Measurements from ENCODE around the gene MTA2.
A peak's percentile ranks its signal among the peaks of the same experiment; 100 is the strongest.
"Not testable (repeated sequence)": the region's sequence is repeated elsewhere in the genome, so short reads cannot be mapped to it uniquely, and the experiment has no call there.

The MTA2 gene

DNA sequence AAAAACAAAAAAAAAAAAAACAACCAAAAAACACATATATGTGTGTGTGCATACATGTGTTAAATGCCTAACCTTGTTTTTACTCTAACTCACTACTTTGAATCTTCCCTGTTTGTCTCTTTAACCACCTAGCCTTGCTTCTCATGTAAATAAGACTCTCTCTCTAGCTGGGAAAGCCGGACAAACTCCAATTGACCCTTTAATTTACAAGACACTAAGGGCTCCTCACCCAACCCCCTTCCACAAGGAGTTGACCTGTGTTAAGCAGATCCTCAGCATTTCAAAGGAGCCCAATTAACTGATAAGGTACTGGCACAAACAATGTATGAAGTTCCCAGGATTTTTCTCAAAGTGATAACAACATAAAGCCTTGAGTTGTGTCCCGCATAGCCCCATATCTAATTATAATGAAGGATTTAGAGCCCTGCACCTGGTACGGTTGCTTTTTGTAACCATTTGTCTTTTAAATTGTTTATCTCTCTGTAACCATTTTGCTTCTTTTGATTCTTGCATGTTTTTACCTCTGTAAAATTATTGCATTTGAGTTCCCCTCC lies 39.9 kb downstream of the MTA2 start:
- H3K9me3 ChIP-seq (ENCODE audit: control extremely low read depth in 1 of 5, control insufficient read depth in 4 of 5, insufficient read depth in 2 of 5, low read depth in 1 of 5, low read length in 4 of 5); H3K4me3 ChIP-seq (ENCODE audit: control insufficient read depth in 1 of 7, extremely low read depth in 1 of 7, insufficient read depth in 4 of 7, low read depth in 2 of 7, low read length in 6 of 7); H3K27me3 ChIP-seq (replicated peaks in 2 of 5; ENCODE audit: control insufficient read depth in 4 of 5, insufficient read depth in 5 of 5, low read length in 4 of 5); DNase-seq: not testable (repeated sequence)
- Histone ChIP-seq H3K27ac (ENCODE audit: insufficient read depth in 1 of 2, low read depth in 1 of 2, low read length in 2 of 2, poor library complexity in 1 of 2, severe bottlenecking in 2 of 2) (peak overlapping the region in 1 of 2 experiments; percentile 5), H3K4me1 (ENCODE audit: control extremely low read depth in 1 of 4, control insufficient read depth in 4 of 4, insufficient read depth in 4 of 4, low read length in 3 of 4) (peaks cover 12 to 39% (median 36%) of the 10 kb centered on the region in 4 experiments), H3K36me3 (ENCODE audit: control insufficient read depth in 4 of 4, insufficient read depth in 4 of 4, low read length in 3 of 4) (peaks cover 24 to 72% (median 49%) of the 10 kb centered on the region in 4 experiments)
- POLR2A ChIA-PET = interaction anchor here (1.0 kb wide), 1 partner anchor 15 kb away, joined by 3 read pairs; the partner anchor contains the start of gene AHNAK
- CTCF ChIA-PET = interaction anchor here (1.0 to 19.4 kb wide), 6 partner anchors 9 to 167 kb away, joined by 4 to 283 read pairs (median 40); partner anchors contain the start of gene AHNAK
- WGBS (ENCODE audit: insufficient coverage) = 100% methylated on average over 2 of the region's 3 CpGs

GRCh38 chr11:62560566-62561103 lies 41.0 kb downstream of the MTA2 start:
- H3K4me1 ChIP-seq (ENCODE audit: control extremely low read depth in 1 of 4, control insufficient read depth in 4 of 4, insufficient read depth in 4 of 4, low read length in 3 of 4) = peaks cover 12 to 50% (median 46%) of the 10 kb centered on the region in 4 experiments
- DNase-seq = peak; percentile 89 to 93 (median 91)
- H3K9me3 ChIP-seq (ENCODE audit: control extremely low read depth in 1 of 5, control insufficient read depth in 4 of 5, insufficient read depth in 2 of 5, low read depth in 1 of 5, low read length in 4 of 5) = no peaks in the 10 kb centered on the region
- no peaks in the 10 kb centered on the region for H3K27me3 ChIP-seq (replicated peaks in 2 of 5; ENCODE audit: control insufficient read depth in 4 of 5, insufficient read depth in 5 of 5, low read length in 4 of 5)
- no peak overlapping the region for H3K4me3 ChIP-seq (ENCODE audit: control insufficient read depth in 1 of 7, extremely low read depth in 1 of 7, insufficient read depth in 4 of 7, low read depth in 2 of 7, low read length in 6 of 7)
- H3K36me3 ChIP-seq (ENCODE audit: control insufficient read depth in 4 of 4, insufficient read depth in 4 of 4, low read length in 3 of 4) = peaks cover 16 to 61% (median 39%) of the 10 kb centered on the region in 4 experiments
- WGBS (ENCODE audit: insufficient coverage) = 96% methylated on average over 2 of the region's 2 CpGs
- ChIA-PET POLR2A (interaction anchor here (1.0 to 1.4 kb wide), 3 partner anchors 14 to 164 kb away, joined by 3 to 4 read pairs (median 3); partner anchors contain the start of gene AHNAK), CTCF (interaction anchor here (0.5 to 19.4 kb wide), 25 partner anchors 7 to 1735 kb away, joined by 3 to 283 read pairs (median 5); partner anchors contain the start of genes AHNAK and EEF1G)
- H3K27ac ChIP-seq (ENCODE audit: insufficient read depth in 1 of 2, low read depth in 1 of 2, low read length in 2 of 2, poor library complexity in 1 of 2, severe bottlenecking in 2 of 2) = peak overlapping the region in 1 of 2 experiments; percentile 54

- H3K9me3 ChIP-seq (ENCODE audit: control extremely low read depth in 1 of 5, control insufficient read depth in 4 of 5, insufficient read depth in 2 of 5, low read depth in 1 of 5, low read length in 4 of 5); H3K4me3 ChIP-seq (ENCODE audit: control insufficient read depth in 1 of 7, extremely low read depth in 1 of 7, insufficient read depth in 4 of 7, low read depth in 2 of 7, low read length in 6 of 7); DNase-seq; H3K27me3 ChIP-seq (replicated peaks in 2 of 5; ENCODE audit: control insufficient read depth in 4 of 5, insufficient read depth in 5 of 5, low read length in 4 of 5); POLR2A ChIA-PET: not testable (repeated sequence)
- WGBS (ENCODE audit: insufficient coverage) = 98% methylated on average over 5 of the region's 5 CpGs
- CTCF ChIA-PET = interaction anchor here (0.7 to 19.4 kb wide), 13 partner anchors 8 to 281 kb away, joined by 3 to 283 read pairs (median 6); partner anchors contain the start of genes AHNAK and EEF1G
- H3K27ac ChIP-seq (ENCODE audit: insufficient read depth in 1 of 2, low read depth in 1 of 2, low read length in 2 of 2, poor library complexity in 1 of 2, severe bottlenecking in 2 of 2) = peak overlapping the region in 1 of 2 experiments; percentile 97
- H3K36me3 ChIP-seq (ENCODE audit: control insufficient read depth in 4 of 4, insufficient read depth in 4 of 4, low read length in 3 of 4) = peaks cover 16 to 51% (median 35%) of the 10 kb centered on the region in 4 experiments
- peaks cover 12 to 60% (median 56%) of the 10 kb centered on the region in 4 experiments for H3K4me1 ChIP-seq (ENCODE audit: control extremely low read depth in 1 of 4, control insufficient read depth in 4 of 4, insufficient read depth in 4 of 4, low read length in 3 of 4)
Observed at GRCh38 chr11:62559626-62560025, 42.0 kb downstream of the MTA2 start.

DNA sequence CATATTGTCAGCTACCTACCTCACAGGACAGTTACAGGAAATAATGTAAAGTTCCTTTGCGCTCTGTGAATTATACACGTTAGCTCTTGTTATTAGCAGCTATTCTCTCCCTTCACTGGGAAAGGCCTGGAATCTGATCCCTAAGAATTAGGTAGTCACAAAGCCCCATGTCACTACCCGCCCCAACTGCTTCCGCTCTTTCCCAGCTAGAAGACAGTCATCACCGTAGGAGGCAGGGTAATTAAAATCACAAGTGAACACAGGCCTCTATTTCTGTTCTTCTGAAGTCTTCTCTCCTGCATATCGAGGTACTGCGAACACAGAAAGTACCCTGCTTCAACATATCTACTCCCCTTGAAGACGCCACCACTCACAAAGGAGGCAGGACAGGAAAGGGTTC lies 42.5 kb downstream of the MTA2 start:
- ChIA-PET CTCF (interaction anchor here (0.8 to 19.4 kb wide), 8 partner anchors 9 to 165 kb away, joined by 3 to 283 read pairs (median 21); partner anchors contain the start of gene AHNAK), POLR2A (no interaction called here)
- no peak overlapping the region for H3K4me3 ChIP-seq (ENCODE audit: control insufficient read depth in 1 of 7, extremely low read depth in 1 of 7, insufficient read depth in 4 of 7, low read depth in 2 of 7, low read length in 6 of 7)
- no peaks in the 10 kb centered on the region for H3K27me3 ChIP-seq (replicated peaks in 2 of 5; ENCODE audit: control insufficient read depth in 4 of 5, insufficient read depth in 5 of 5, low read length in 4 of 5)
- 100% methylated on average over 7 of the region's 8 CpGs for WGBS (ENCODE audit: insufficient coverage)
- peaks cover 13 to 51% (median 33%) of the 10 kb centered on the region in 4 experiments for H3K36me3 ChIP-seq (ENCODE audit: control insufficient read depth in 4 of 4, insufficient read depth in 4 of 4, low read length in 3 of 4)
- no peak for DNase-seq
- no peaks in the 10 kb centered on the region for H3K9me3 ChIP-seq (ENCODE audit: control extremely low read depth in 1 of 5, control insufficient read depth in 4 of 5, insufficient read depth in 2 of 5, low read depth in 1 of 5, low read length in 4 of 5)
- H3K27ac ChIP-seq (ENCODE audit: insufficient read depth in 1 of 2, low read depth in 1 of 2, low read length in 2 of 2, poor library complexity in 1 of 2, severe bottlenecking in 2 of 2) = peak overlapping the region in 1 of 2 experiments; percentile 97
- peaks cover 13 to 64% (median 60%) of the 10 kb centered on the region in 4 experiments for H3K4me1 ChIP-seq (ENCODE audit: control extremely low read depth in 1 of 4, control insufficient read depth in 4 of 4, insufficient read depth in 4 of 4, low read length in 3 of 4)

DNA sequence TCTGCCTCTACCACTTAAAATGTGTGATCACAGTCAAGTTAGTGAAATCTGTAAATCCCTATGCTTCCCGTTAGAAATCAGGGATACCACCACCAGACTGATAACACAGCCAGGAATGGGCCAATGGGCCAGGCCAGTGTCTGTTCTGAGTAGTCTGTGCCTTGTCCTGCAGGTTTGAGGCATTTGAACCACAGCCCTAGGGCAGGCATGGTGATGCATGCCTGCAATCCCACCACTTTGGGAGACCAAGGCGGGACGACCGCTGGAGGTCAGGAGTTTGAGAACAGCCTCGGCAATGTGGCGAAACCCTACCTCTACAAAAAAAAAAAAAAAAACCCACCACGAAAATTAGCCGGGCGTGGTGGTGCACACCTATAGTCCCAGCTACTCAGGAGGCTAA lies 43.0 kb downstream of the MTA2 start:
- 83% methylated on average over 1 of the region's 9 CpGs for WGBS (ENCODE audit: insufficient coverage)

GRCh38 chr11:62556875-62557631 lies 44.6 kb downstream of the MTA2 start:
- CTCF ChIA-PET = interaction anchor here (0.6 to 19.4 kb wide), 10 partner anchors 9 to 536 kb away, joined by 3 to 283 read pairs (median 4); partner anchors contain the start of genes AHNAK and TUT1
- Histone ChIP-seq H3K36me3 (ENCODE audit: control insufficient read depth in 4 of 4, insufficient read depth in 4 of 4, low read length in 3 of 4) (peaks cover 9 to 34% (median 23%) of the 10 kb centered on the region in 4 experiments), H3K27ac (ENCODE audit: insufficient read depth in 1 of 2, low read depth in 1 of 2, low read length in 2 of 2, poor library complexity in 1 of 2, severe bottlenecking in 2 of 2) (peak overlapping the region; percentile 96 to 97), H3K4me3 (ENCODE audit: control insufficient read depth in 1 of 7, extremely low read depth in 1 of 7, insufficient read depth in 4 of 7, low read depth in 2 of 7, low read length in 6 of 7) (peak overlapping the region in 5 of 7 experiments; percentile 37 to 70 (median 53)), H3K4me1 (ENCODE audit: control extremely low read depth in 1 of 4, control insufficient read depth in 4 of 4, insufficient read depth in 4 of 4, low read length in 3 of 4) (peaks cover 21 to 86% (median 82%) of the 10 kb centered on the region in 4 experiments), H3K9me3 (ENCODE audit: control extremely low read depth in 1 of 5, control insufficient read depth in 4 of 5, insufficient read depth in 2 of 5, low read depth in 1 of 5, low read length in 4 of 5) (no peaks in the 10 kb centered on the region), H3K27me3 (replicated peaks in 2 of 5; ENCODE audit: control insufficient read depth in 4 of 5, insufficient read depth in 5 of 5, low read length in 4 of 5) (no peaks in the 10 kb centered on the region)
- WGBS (ENCODE audit: insufficient coverage) = 14% methylated on average over 2 of the region's 3 CpGs
- DNase-seq = no peak
- POLR2A ChIA-PET = interaction anchor here (0.9 to 1.0 kb wide), 4 partner anchors 9 to 325 kb away, joined by 3 to 4 read pairs (median 3); partner anchors contain the start of gene TUT1

More for the DNA sequence above, 43.0 kb downstream of the MTA2 start:
- Histone ChIP-seq H3K4me1 (ENCODE audit: control extremely low read depth in 1 of 4, control insufficient read depth in 4 of 4, insufficient read depth in 4 of 4, low read length in 3 of 4) (peaks cover 17 to 70% (median 66%) of the 10 kb centered on the region in 4 experiments), H3K36me3 (ENCODE audit: control insufficient read depth in 4 of 4, insufficient read depth in 4 of 4, low read length in 3 of 4) (peaks cover 12 to 47% (median 30%) of the 10 kb centered on the region in 4 experiments), H3K27ac (ENCODE audit: insufficient read depth in 1 of 2, low read depth in 1 of 2, low read length in 2 of 2, poor library complexity in 1 of 2, severe bottlenecking in 2 of 2) (peak overlapping the region in 1 of 2 experiments; percentile 97), H3K9me3 (ENCODE audit: control extremely low read depth in 1 of 5, control insufficient read depth in 4 of 5, insufficient read depth in 2 of 5, low read depth in 1 of 5, low read length in 4 of 5) (no peaks in the 10 kb centered on the region), H3K4me3 (ENCODE audit: control insufficient read depth in 1 of 7, extremely low read depth in 1 of 7, insufficient read depth in 4 of 7, low read depth in 2 of 7, low read length in 6 of 7) (no peak overlapping the region), H3K27me3 (replicated peaks in 2 of 5; ENCODE audit: control insufficient read depth in 4 of 5, insufficient read depth in 5 of 5, low read length in 4 of 5) (no peaks in the 10 kb centered on the region)
- no peak for DNase-seq
- ChIA-PET CTCF (interaction anchor here (0.8 to 19.4 kb wide), 8 partner anchors 9 to 164 kb away, joined by 3 to 283 read pairs (median 6); partner anchors contain the start of gene AHNAK), POLR2A (interaction anchor here (1.3 kb wide), 1 partner anchor 12 kb away, joined by 5 read pairs; the partner anchor contains the start of gene AHNAK)

All from common myeloid progenitor, CD34-positive (primary cell).